ENCODE results near the gene GBF1. TPM values are rescaled to one million over a fixed set of nuclear protein-coding genes. Genes with fewer than 3 reads are reported as not detected.

GBF1 gene
- total RNA-seq, 1 experiment from 2014 or later = 26.5 TPM

DNA sequence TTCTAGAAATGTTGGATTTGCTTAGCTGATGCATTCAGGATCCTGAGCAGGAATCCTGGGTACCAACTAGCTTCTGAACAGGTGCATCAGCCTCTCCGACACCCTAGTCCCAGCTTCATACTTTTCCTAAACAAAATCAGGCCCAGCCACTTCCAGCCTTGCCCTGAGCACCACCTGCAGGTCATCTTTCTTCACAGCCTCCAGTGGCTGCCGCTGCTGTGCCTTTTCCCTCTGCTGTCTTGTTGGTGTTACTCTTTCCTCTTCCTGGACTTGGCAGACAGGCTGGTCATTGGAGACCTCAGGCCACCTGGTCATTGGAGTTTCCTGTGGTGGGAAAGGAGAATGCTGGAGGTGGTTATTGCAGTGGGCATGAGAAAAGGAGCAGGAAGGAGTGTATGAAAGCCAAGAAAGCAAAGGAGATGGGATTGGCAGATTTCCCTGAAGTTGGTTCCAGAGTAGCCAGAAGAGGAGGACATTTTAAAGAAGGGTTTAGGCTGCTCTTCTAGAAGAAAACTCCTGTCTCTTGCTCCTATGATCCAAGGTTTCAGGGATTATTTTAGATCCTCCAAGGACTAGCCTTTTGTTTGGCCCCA, 102.0 kb downstream of the GBF1 start:
- DNase-seq (ENCODE audit: low read depth) = peak; percentile 27

DNA sequence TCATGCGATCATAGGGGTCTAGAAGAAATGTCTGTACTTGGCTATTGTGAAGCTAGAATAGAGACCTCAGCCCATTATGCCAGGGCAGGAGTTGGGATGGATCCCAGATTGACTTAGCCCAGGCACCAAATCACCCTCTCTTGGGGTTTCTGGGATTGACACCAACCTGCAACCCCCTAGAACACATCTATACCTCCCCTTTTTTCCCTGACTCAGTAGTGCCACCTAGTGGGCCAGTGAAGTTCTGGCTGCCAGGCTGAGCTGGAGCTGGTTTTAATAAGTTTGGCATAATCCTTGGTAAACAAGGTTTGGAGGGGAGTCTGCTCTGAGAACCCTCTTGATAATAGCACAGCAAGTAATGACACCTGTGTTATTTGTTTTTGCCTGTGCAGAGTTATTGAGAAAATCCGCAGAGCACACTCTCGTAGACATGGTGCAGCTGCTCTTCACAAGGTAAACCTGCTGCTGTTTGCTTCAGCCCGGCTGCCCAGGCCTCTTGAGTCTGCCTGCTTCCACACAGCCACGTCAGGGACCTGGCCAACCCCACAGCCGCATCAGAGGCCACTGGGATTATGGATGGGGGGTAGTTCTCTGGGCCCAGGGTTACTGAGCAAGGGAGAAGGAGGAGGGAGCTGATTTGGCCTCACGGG, 106.9 kb downstream of the GBF1 start:
- peak; percentile 55 for DNase-seq (ENCODE audit: low read depth)

DNA sequence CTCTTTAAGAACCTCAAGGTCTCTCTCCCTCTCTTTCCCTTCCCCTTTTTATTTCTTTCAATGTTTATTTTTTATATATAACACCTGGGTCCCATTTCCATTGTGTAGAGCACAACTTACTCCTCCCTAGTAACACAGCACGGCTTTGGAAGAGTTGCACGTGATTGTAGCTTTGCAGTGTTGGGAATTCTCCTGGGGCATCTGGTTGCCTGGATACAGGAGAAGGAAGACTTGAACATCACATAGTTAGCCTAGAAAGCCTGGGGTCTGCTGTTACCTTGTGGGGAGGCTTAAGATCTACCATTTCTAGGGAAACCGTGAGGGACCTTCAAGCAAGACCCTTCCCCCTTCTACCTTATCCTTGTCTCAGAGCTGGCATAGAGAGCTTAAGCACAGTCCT, 109.1 kb downstream of the GBF1 start:
- no peak for DNase-seq (ENCODE audit: low read depth)

DNA sequence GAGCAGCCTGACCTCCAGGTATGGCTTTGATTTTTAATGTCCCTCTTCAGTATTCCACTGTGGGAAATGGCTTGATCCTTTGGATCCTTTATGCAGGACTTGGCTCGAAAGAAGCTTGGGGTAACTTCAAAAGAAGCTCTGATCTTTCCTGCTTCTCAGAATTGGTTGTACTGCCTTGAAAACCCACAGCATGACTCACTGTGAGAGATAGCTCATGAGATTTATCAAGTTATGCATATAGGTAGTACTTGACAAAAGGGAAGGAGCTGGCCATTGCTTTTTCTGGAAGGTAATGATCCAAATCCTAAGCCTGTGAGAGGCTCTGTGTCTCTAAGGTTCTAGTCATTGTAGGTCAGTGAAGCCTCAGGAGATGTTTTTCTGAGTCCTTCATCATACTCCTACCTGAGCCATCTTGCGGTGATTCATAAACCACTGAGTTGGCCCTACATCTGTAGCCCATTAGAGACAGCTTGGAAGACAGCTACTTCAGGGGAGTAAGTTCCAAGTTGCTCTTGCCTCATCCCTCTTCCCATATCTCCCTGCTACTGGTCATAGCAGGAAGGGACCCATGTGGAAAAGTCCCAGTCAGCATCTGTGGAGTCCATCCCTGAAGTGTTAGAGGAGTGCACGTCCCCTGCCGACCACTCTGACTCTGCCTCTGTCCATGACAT, 113.5 kb downstream of the GBF1 start:
- DNase-seq (ENCODE audit: low read depth) = no peak

DNA sequence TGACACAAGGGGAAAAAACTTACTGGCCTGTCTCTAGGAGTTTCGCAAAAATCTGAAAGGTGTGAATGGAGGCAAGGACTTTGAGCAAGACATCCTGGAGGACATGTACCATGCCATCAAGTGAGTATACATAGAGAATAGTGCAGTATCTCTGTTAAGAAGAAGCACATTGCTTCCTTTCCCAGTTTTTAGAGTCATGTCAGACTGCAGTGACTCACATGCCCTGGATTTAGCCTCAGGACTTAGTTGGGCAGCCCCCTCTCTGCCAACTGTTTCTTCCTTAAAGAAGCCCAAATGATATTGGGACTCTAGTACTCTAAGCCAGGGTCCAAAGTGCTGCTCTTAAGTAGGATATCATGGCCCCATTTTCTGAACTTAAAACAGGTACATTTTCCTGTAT, 122.1 kb downstream of the GBF1 start:
- DNase-seq (ENCODE audit: low read depth) = no peak

DNA sequence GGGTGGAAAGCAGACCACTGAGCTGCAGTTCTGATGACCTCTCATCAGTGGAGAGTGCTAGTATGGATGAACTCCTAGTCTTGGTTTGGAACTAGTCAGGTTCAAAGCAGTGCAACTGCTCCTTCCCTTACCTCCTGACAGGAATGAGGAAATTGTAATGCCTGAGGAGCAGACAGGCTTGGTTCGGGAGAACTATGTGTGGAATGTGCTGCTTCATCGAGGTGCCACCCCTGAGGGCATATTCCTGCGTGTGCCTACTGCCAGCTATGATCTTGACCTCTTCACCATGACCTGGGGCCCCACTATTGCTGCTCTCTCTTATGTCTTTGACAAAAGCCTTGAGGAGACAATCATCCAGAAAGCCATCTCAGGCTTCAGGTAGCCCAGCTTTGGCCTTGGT, 122.7 kb downstream of the GBF1 start:
- no peak for DNase-seq (ENCODE audit: low read depth)

DNA sequence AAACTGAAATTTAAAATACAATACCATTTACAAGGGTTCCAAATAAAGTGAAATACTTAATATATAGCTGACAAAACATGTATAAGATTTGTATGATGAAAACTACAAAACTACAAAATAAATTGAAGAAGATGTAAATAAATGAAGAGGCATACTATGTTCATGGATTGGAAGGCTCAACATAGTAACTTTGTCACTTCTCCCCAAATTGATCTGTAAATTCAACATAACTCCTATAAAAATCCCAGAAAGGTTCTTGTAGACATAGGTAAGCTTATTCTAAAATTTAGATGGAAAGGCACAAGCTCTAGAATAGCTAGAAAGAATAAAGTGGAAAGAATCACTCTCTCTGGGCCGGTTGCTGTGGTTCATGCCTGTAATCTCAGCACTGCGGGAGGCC, 126.0 kb downstream of the GBF1 start:
- DNase-seq (ENCODE audit: low read depth) = no peak

DNA sequence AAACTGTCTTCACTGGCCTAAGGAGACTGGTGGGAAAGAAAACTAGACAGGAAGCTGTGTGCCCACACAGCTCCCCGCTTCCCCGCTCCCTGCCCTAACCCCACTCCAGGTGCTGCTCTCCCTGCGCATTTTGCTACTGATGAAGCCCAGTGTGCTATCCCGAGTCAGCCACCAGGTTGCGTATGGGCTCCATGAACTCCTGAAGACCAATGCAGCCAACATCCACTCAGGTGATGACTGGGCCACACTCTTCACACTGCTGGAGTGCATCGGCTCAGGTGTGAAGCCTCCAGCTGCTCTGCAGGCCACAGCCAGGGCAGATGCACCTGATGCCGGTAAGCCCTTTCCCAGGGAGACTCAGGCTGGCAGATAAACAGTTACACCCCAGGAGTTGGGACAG, 129.9 kb downstream of the GBF1 start:
- no peak for DNase-seq (ENCODE audit: low read depth)

DNA sequence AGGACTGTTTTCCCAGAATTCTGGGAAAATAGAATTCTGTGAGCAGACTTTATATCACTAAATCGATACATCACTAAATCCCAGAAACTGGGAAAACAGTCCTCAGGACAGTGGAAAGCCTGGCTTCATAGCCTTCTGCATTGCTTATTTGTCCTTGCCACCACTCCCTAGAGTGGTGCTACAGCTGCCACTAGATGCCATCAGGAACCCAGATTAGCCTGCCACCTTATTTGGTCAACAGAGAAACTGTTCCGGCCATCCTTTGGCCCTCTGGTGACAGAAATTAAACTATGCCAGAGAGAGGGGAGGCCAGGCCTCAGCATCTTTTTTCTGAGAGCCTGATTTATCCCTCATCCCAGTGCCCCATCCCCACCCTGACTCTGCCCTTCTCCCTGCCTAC, 130.5 kb downstream of the GBF1 start:
- DNase-seq (ENCODE audit: low read depth) = no peak

DNA sequence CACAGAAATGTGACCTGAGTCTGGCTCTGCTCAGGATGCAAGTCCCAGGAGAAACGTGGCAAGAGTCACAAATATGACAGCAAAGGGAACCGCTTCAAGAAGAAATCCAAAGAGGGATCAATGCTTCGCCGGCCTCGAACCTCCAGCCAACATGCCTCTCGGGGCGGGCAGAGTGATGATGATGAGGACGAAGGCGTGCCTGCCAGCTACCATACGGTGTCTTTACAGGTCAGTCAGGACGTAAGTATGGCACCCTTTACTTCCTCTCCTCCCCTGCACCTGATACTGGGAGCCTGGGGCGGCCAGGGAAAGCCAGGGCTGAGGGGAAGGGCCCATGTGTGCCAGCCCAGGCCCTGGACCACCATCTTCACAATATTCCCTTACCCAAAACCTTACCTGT, 131.6 kb downstream of the GBF1 start:
- DNase-seq (ENCODE audit: low read depth) = no peak

DNA sequence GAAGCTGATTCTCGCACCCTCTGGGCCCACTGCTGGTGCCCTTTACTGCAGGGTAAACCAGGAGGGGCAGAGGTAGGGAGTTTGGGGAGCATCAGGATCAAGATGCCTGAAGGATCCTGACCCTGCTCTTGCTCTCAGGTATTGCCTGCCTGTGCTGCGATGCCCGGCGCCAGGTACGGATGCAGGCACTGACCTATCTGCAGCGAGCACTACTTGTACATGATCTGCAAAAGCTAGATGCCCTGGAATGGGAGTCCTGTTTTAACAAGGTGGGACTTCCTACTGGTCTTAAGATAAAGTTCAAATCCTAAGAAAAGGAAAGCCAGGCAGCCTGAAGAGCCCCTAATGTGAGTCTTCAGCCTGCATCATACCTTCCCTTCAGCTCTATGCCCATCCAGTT, 134.1 kb downstream of the GBF1 start:
- no peak for DNase-seq (ENCODE audit: low read depth)

DNA sequence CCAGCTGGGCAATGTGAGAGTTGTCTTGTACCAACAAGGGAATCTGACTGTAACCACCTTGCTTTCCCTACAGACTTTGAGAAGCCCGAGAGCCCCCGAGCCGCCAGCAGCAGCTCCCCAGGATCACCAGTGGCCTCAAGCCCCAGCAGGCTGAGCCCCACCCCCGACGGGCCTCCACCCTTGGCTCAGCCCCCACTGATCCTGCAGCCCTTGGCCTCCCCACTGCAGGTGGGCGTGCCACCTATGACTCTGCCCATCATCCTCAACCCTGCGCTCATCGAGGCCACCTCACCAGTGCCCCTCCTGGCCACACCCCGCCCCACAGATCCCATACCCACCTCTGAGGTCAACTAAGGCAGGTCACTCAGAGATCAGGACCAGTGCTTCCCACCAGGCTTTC, 136.7 kb downstream of the GBF1 start:
- no peak for DNase-seq (ENCODE audit: low read depth)

DNA sequence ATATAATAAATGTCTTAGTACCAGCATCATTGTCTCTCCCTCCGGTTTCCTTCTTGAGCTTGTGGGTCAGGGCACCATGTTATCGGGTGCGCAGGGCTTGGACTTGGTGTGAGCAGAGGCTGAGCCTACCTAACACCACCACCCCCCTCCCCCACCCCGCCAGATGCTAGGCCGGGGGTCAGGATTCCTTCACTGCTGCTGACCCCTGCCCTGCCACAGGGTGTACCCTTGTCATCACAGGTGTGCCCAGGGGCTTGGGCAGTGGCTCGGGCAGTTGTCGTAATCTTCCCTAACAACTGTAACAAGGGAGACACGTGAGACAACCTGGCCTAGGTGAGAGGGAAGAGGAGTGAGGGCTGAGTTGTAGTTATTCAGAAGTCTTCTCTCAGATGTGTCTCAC, 137.5 kb downstream of the GBF1 start:
- DNase-seq (ENCODE audit: low read depth) = no peak

DNA sequence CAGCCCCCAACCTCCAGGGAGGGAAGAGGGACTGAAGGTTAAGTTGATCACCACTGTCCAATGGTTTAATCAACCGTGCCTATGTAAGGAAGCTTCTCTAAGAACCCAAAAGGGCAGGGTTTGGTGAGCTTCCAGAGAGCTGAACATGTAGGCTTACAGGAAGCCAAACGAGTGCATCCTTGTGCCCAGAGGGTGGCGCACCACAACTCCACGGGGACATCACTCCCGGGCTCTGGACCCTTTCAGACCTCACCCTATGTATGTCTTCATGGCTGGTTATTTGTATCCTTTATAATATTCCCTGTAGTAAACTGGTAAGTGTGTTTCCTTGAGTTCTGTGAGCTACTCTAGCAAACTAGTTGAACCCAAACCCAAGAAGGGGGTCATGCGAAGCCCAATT, 138.7 kb downstream of the GBF1 start:
- DNase-seq (ENCODE audit: low read depth) = no peak

DNA sequence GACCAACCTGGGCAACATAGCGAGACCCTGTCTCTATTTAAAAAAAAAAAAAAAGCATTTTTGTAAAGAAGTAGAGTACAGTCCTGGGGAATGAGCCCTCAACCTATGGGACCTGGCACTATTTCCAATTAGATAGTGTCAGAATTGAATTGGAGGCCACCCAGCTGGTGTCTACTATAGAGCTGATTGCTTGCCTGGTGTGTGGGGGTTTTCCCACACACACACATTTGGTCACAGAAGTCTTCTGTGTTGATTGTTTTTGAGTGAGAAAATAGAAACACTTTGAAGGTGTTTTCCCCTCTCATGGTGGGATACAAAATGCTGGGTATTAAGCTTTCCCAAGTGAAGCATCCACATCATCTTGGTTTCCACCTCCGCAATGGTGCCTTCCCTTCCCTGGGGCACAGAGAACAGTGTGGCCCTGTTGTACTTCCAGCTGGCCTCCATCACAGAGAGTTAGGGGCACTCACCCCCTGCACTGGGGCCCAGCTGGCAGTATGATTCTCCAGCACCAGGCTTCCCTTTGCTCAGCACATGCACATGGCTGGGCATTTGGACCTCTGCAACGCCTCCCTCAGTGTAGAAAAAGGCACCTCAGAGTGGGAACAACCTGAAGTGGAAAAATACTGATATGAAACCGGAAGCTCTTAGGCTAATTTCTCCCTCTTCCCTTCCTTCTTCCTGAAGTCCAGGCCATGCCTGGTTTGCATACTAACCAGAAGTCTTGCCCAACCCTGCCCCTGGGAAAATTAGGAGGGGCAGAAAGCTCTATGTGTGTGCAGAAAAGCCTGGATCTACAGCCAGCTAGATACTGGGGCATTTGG, 139.5 kb downstream of the GBF1 start:
- no peak for DNase-seq (ENCODE audit: low read depth)

DNA sequence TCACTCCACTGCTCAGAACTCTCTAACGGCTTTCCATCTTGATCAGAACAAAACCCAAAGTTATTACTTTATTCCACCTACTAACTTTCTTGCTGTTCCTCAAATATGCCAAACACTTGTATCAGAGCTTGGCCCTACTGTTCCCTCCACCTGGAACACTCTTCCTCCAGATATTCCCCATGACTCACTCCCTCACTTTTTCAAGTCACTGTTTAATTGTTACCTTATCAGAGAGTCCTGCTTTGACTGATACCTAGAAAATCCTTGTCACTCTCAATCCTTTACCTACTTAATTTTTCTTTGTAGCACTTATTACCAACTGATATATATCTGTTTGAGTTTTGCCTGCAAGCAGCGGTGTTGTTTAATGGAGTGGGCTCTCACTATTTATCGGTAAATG, 144.6 kb downstream of the GBF1 start:
- DNase-seq (ENCODE audit: low read depth) = no peak

DNA sequence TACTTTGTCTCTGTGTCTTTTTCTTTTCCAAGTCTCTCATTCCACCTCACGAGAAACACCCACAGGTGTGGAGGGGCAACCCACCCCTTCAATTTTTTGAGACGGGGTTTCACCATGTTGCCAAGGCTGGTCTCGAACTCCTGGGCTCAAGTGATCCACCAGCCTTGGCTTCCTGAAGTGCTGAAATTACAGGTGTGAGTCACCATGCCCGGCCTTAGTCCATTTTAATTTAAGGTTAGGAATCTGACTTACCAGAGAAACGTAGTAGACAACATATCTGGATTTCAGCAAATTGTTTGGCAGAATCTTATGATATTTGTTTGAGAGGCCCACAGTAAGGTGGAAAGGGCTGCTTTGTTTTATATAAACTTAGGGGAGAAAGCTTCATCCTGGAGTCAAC, 147.0 kb downstream of the GBF1 start:
- DNase-seq (ENCODE audit: low read depth) = no peak

DNA sequence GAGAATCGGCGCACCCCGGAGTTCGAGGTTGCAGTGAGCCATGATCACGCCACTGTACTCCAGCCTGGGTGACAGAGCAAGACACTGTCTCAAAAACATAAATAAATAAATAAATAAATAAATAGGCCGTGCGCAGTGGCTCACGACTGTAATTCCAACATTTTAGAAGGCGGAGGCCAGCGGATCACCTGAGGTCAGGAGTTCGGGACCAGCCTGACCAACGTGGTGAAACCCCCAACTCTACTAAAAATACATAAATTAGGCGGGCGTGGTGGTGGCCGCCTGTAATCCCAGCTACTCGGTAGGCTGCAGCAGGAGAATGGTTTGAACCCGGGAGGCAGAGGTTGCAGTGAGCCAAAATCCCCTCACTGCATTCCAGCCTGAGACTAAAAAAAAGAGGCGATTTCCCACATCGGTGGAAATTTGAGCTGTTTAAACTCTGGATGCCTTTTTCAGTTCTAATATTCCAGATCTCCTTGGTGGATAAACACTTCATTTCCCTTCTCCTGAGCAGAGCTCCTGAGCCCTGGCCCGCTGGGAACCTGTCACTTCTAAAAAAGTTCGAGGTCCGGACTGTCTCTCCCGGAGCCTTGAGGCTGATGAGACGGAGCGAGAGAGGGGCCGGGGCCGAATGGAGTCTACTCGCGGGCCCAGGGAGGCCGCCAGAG, 148.2 kb downstream of the GBF1 start:
- DNase-seq (ENCODE audit: low read depth) = no peak

DNA sequence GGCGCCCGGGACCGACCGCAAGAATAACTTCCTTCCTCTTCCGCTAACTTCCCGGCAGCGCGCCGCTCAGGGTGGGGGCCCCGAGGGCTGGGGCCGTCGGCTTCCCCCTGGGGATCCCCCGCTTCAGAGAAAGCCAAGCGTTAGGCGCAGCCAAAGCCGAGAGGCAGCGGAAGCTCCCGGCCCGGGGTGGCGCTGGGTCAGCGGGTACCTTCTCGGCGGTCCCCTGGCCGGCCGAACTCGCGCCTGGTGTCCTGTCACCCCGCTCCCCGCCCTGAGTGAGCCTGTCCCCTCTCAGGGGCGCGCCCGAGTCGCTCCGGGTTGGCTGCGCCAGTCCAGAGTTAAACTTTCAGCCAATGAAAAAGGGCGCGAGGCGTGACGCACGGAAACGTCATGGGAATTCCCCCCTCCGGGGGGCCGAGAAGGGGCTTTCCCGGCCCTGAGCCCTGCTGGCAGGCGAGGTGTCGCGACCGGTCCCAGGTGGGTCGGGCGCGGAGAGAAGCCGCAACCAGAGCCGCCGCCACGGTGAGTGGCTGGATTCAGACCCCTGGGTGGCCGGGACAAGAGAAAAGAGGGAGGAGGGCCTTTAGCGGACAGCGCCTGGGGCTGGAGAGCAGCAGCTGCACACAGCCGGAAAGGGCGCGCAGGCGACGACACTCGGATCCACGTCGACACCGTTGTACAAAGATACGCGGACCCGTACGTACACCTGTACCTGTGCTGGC, 148.9 kb downstream of the GBF1 start:
- DNase-seq (ENCODE audit: low read depth) = peak; percentile 93

DNA sequence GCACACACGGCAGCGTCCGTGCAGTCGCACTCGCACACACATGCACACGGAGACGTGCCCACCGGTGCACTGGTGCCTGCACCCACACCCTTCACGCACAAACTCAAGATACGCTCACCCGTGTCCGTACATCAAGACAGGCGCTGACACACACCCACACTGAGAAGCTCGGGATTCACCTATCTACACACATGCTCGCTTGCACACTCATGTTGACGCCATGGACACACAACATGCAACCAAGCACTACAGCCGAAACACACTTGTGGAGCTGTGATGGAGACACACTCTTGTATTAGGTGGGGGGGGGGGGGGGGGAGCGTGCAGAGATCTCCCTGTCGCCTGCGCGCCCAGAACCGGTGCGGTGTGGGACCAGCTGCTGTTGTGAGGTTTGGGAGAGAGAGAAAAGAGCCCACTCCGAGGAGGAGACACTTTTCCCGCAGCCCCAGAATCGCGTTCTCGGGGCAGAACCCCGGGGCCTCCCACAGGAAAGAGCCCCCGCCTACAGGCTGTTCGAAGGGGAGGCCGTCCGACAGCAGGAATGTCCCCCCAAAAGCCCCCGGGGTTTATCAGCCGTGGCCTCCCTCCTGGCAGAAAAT, 149.6 kb downstream of the GBF1 start:
- DNase-seq (ENCODE audit: low read depth) = peak; percentile 61
